ENCODE data around the gene PTN. TPM values are rescaled to one million over a fixed set of nuclear protein-coding genes. Genes with fewer than 3 reads are reported as not detected.

Gene PTN
- total RNA-seq, 1 donor from 2014 or later, result not detected

DNA sequence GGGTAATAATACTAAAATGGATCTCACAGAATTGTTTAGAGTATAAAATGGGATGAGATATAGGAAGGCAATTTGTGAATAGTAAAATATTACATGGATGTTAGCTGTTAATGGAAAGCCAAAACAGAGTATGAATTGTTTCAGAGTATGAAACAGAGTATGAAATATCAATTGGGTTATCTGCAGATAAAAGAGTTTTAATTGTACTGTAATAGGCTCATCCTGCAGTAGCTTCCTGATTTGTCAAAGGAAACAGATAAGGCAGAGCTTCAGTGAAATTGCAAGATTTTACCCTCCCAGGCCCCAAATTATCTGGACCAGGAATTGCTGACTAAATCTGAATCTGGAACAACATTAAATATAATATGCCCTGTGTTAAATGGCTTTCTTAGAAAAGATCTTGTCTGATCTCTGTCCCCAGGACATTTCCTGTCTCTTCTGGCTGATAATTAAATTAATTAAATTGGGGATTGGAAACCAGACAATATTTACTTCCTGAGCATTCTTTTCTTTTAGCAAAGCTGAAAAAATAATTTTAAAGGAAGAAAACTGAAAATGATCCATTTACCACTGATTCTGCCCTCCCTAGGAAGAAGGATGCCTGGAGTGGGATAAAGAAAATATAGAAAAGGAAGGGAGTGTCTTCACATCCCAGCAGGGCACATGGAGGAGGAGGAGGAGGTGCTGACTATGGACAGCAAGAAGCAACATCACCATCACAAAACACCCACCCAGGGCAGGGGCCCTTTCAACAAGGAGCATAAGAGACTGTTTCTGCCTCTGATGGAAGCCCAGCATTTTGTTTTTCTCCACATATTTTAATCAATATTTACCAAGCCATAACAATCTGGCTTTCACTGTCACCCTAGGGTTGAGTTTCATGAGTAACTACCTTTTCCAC is 18.5 kb downstream of the PTN start:
- DNase-seq (ENCODE audit: low read depth in 2 of 2), result no peak

DNA sequence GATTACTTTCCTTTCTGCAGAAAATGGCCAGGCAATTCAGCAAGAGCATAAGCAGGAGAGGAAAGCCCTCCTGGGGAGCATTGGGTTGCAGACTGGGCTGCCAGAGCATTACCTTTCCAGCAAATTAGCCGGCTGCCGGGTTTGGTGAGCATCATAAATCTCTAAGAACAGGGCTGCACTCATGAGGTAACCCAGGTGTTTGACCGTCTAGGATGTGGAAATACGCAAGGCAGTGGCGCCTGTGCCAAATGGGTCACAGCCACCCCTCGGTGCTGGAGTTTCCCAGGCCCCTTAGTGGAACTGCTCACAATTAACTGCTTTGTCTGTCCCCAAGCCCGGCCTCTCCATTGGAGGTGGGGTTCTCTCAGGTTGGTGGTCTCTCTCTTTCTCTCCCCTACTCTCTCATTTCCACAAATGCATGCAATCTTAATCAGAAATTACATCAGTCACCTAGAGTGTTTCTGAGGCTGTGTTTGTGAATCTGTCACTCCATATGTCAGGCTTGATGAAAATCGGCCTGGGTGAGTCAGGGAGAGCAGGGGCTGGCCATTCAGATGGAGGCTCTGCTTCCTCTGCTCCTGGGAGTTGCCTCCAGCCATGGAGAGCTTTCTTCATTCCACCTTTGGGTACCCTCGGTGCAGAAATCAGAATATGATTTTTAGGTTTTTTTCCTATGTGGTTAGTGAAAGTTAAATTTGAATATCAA is 26.7 kb downstream of the PTN start:
- DNase-seq (ENCODE audit: low read depth in 2 of 2), result no peak

GRCh38 chr7:137313201-137313600 is 30.3 kb downstream of the PTN start:
- no peak for DNase-seq (ENCODE audit: low read depth in 2 of 2)

DNA sequence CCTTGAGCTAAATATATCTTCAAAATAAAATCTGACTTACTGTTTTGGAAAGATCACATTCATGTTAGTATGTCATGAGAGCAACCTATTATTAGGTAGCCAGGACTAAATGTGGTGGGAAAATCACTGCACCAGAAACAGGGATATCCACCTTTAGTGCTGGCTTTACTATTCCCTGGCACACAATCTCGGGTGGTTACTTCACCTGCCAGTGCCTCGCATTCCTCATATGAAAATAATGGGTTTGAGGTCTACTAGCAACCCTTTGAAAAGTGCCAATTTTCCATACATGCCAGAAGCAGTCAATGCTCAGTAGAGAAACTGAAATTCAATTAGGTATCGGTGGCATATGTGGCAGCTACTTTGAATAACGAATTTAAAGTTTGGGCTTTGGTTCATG is 36.8 kb downstream of the PTN start:
- no peak for DNase-seq (ENCODE audit: low read depth in 2 of 2)

DNA sequence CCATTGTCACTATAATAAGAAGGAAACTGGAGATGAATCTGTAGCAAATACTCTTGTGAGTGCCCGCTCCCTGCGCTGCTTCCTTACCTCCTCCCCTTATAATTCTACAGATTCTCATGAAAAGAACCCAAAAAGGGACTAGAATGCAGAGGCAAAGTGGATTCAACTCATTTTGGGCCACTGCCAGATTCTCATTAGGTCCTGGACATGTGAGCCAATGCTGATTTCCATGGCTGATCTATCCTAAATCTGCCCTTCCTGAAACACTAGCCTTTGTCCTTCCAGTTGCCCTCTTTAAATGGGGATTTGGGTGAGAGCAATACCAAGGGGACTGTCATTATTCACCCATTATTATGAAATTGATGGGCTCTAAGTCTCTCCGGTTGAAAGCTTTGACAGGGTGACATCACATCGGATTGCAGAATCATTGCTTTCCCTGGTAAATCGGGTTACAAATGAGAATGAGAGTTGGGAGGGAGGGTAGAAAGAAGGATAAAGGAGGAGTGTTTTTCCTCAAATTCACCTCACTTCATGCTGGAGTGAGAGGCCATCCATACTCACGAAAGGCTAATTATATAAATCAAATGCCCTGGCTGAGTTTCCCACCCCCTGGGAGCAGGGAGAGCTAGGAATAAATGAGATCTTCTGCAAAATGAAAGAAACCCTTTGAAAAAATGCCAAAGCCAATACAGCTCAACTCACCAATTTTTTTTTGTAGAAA is 37.5 kb downstream of the PTN start:
- DNase-seq (ENCODE audit: low read depth in 2 of 2), result no peak

GRCh38 chr7:137304624-137305235 is 38.8 kb downstream of the PTN start:
- DNase-seq (ENCODE audit: low read depth in 2 of 2), result no peak

DNA sequence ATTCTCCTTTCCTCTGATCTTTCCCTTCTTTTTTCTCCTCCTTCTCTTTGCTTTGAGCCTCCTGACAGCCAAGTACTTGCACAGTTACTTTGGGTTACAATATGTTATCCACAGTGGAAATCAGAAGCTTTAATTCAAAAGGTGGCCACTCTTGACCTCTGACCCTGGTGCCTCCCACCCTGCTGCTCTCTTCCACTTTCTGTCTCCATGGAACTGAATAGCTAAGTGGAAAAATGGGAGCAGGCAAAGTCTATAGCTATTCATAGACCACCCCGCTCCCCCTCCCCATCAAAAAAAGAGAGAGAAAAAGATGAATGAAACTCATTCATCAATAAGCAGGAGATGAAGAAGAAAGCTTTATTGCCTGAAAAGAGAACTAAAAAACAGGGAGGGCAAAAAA is 39.4 kb downstream of the PTN start:
- no peak for DNase-seq (ENCODE audit: low read depth in 2 of 2)

- DNase-seq (ENCODE audit: low read depth in 2 of 2), result no peak
Measured at GRCh38 chr7:137302081-137302480, 41.5 kb downstream of the PTN start.

DNA sequence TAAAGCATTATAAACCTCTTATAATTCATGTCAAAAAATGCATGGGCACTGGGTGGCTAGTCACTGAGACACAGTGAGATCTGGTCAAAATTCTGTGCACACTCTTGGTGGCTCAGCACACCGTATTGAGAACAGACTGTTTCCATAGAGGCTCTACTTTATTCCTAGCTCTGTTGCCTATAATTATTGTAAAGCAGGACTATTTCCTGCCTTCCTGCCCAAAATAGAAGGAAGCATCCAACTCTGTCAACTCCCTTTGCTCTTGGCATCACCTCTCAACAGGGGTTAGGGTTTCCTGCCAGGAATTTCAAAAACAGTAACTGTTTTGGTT is 45.1 kb downstream of the PTN start:
- DNase-seq (ENCODE audit: low read depth in 2 of 2), result no peak

GRCh38 chr7:137297551-137298463 is 45.7 kb downstream of the PTN start:
- no peak for DNase-seq (ENCODE audit: low read depth in 2 of 2)

GRCh38 chr7:137296576-137296975 is 47.0 kb downstream of the PTN start:
- no peak for DNase-seq (ENCODE audit: low read depth in 2 of 2)

DNA sequence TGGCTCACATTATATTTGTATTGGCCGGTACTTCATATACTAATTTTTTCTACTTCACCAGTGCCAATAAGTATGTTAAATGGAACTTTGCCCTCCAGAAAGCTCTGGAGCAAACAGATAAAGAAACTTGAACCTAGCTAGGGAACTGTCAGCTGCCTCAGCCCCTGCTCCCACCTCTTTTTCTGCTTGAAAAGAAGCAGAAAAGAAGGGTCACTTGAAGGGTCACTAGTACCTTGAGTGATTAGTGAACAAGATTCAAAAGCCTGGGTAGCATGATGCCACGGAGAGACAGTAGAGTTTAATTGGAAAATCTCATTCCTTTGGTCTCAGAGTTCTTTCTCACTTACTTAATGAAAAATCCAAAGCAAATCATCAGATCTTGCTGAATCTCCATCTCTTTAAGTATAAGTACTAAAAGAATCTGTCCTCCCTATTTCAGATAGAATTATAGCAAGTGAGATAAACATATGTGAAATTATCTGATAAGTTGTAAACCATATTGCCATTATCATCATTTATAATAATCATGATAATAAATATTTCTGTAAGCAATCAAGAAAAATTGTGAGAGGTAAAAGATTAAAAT is 47.7 kb downstream of the PTN start:
- DNase-seq (ENCODE audit: low read depth in 2 of 2), result no peak

DNA sequence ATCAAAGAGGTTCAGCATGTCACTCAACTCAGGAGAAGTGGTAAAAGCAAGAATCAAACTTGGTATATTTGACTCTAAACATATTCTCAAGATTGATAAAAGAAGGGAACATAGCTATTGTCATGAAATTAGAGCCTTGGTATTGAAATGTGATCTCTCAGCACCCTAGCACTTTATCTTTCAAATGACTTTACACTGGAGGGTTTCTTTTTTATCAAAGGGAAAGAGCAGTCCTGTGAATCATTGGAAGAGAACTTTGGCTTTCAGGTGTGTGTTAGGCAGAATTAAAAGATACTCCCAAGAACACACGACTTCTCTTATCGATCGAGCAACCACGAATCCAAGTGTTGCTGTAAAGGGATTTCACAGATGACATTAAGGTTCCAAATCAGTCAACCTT is 54.4 kb downstream of the PTN start:
- no peak for DNase-seq (ENCODE audit: low read depth in 2 of 2)

DNA sequence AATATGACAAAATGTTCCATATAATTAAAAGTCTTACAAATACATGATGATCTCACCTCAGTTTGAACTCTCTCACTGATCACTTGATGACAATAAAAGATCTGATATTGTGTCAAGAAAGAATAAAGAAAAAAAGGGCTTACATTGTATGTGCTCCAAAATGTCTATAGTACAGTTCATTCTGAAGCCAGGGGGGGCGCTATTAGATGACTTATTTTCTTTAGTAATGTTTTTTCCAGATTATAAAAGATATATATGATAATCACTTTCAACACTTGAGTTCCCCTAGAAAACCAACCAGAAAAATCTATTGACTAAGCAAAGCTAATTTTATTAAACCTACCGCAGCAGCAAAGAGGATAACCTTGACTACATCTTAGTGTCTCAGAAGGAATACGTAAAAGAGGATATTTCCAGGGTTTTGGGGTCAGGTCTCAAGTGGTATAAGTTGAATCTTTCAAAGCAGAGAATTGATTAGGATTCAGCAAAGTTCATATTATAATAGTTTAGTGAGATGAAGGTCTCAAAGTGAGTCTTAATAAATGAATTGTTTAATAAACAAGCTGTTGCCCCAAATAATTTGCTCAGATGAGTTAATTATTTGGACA is 55.8 kb downstream of the PTN start:
- no peak for DNase-seq (ENCODE audit: low read depth in 2 of 2)

DNA sequence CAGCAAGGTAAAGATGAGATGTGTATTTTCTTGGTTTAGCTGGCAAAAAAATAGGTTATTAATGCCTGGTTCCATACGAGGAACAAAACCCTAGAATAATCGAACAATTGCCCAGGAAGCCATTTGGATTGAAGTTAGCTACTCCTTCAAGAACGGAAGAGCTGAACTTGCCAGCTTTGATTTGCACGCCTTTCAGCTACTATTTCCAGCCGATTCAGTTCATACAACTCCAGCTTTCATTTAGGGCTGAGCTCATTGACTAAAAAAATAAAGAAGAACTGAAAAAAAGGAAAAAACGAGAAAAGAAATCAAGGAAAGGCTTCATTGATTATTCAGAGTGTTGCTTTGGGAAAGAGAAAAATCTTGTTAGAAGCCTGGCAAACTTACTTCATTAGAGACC is 60.4 kb downstream of the PTN start:
- no peak for DNase-seq (ENCODE audit: low read depth in 2 of 2)

GRCh38 chr7:137282043-137282442 is 61.5 kb downstream of the PTN start:
- DNase-seq (ENCODE audit: low read depth in 2 of 2), result no peak

DNA sequence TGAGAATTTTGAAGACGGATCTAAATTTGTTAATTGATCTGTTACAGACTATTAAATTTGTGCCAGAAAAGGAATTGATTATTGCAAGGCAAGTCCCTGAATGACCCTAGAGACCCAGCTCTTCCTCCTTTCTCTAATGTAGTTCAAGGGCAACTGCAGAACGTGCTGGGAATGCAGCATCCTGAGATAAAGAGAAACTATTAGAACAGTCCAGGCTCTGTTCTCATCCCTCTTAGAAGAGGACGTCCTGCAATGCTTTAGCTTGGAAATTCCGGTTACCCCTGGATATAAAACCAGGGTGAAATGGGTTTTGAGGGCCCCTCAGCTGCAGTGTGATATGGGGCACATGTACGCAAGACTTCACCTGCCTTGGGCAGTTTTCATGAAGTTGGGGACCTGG is 67.3 kb downstream of the PTN start:
- DNase-seq (ENCODE audit: low read depth in 2 of 2), result no peak

GRCh38 chr7:137272249-137272648 is 71.3 kb downstream of the PTN start:
- no peak for DNase-seq (ENCODE audit: low read depth in 2 of 2)

DNA sequence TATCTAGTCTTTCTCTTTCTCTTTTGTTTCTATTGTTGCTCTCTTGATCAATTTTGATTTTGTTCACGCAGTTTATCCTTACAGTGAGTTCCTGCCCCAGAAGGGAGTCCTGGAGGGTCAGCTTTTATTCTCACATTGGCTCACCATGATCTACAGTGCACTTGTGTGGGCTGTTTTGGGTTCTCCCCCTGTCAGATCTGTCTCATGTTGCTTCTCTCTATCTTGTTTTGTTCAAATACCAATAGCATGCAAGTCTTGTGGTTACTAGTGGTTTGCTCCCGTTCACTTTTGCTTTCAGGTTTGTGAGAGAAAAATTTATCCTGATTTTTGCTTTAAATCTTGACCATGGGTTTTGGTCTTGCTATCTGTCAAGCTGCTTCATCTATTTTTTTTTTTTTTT is 74.3 kb downstream of the PTN start:
- DNase-seq (ENCODE audit: low read depth in 2 of 2), result no peak
